GM19351 (cell line): ENCODE data around the gene SLC24A2.

ENCODE experiments used
- ATAC-seq: cut with Tn5 transposase; IDR thresholded peaks from one replicate; pipeline ENCODE4 v1.9.1; 2021; ENCODE audit warnings: mild to moderate bottlenecking, moderate library complexity; ENCODE audit not compliant: unreplicated experiment

SLC24A2 gene

DNA sequence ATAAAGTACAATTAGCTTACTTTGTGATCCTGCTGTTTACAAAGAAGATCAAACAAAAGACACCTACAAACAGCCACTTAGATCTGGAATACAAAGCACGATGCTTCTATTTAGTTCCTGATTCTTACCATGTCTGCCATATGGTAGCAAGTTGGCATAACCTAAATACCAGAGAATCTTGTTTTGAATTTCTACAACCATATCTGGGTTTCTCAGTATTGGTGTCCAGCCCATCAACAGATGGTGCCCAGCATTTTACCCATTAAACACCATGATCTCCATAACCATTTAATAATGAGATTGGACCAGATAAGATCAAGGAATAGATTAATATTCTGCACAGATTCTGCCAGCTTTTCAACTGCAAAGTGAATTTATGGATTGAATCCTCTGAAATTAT lies 29.8 kb downstream of the SLC24A2 start:
- no peak for ATAC-seq

DNA sequence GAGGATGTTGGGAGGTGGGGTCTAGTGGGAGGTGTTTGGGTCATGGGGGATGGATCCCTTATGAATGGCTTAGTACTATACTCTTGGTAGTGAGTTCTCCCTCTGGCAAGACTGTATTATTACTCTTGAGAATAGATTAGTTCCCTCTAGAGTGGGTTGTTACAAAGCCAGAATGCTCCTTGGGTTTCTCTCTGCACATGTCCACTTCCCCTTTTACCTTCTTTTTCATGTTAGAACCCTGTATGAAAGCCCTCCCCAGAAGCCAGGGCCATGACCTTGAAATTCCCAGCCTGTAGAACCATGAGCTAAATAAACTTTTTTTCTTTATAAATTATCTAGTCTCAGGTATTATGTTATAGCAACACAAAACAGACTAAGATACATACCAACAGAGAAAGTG lies 31.1 kb downstream of the SLC24A2 start:
- no peak for ATAC-seq

GRCh38 chr9:19754921-19755320 lies 33.9 kb downstream of the SLC24A2 start:
- ATAC-seq = no peak

DNA sequence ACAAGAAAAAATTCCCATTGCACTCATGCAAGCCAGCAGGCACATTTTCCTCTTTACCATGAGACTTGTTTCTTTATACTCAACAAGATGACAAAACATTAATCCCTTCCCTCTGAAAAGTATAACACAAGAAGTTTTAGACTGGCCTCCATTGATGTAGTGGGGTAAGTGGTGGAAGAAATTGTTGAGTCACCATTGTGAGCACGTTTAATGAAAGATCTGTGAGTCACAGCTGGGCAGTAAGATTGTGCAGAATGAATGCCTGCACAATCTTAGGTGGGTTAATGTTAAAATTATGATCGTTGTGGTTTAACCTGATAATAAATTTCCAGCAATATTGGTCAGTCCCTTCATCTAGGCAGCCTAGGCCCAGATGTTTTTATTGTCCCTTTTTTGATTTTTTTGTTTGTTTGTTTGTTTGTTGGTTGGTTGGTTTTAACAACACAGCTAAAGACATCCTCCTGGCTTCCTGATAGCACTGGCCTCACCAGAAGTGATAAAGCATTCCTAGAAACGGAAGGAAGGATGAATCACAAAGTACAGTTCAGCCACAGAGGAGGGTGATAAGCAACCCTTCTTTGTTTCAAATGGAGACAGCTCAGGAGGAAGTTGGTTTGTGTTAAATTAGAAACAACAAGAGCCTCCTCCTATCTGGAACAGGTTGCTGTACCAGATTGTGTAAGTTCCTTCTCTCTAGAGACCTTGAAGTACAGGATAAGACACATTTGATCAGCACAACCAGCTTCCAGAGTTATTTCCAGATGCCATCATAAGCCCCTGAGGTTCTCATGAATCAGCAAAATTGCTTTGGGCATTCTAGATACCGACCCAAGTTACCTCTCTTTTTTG lies 40.3 kb downstream of the SLC24A2 start:
- no peak for ATAC-seq

DNA sequence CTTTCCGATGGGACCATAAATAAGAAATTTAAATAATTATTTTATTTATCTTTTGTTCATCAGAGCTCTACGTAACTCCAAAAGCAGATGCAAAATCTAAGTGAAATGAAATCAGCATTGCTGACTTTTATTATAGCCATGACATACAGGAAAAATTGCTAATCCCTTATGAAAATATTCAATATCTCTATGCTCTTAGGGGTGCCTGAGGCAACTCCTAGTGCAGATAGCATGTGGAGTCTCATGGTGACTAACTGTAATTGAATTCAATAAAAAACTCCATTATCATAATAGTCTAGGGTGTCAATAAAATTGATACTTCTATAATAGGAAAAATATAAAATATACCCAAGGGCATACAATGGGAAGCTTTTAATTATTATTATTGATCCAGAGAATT lies 42.6 kb downstream of the SLC24A2 start:
- ATAC-seq = no peak

GRCh38 chr9:19741178-19741577 lies 47.7 kb downstream of the SLC24A2 start:
- no peak for ATAC-seq
